Heart left ventricle (tissue), 13 donors: ENCODE measurements around the gene SPAM1.

ENCODE experiments used
- POLR2A ChIP-seq, 2 donors: fragments of 450-650 bp; IDR thresholded peaks; one replicate each; pipeline ENCODE4 v1.6.1; 2017; ENCODE audit warnings: antibody characterized with exemption in 2 of 2, mild to moderate bottlenecking in 2 of 2, moderate library complexity in 2 of 2
- TF ChIP-seq, protein P1 (sequence below), 12 donors: fragments of 200-600 bp; sonication (generic) in 4 of 12; IDR thresholded peaks; one replicate each; pipeline versions ENCODE4 v1.5.0 to v1.8.0; 2018 to 2022; ENCODE audit warnings: antibody characterized with exemption in 12 of 12, mild to moderate bottlenecking in 5 of 12
- donor health status: ischemic (EF 13 %, LVEDD 7.1; RV severe dilation, severe dysfunction).
- donor health status: DM: no; HTN: yes; CAD: no.
- donor health status: DM: no; HTN: no; CAD: no.
- donor health status: ischemic (EF 25% LVEDD 6.9; RV normal size, moderate dysfunction).
- donor health status: ischemic (EF 25% LVEDD 5.7; RV mildly dilated, moderate dysfunction).
- donor health status: ischemic (EF 35%, LVEDD 5.7; RV mildly dilated, moderate dysfunction).
- donor health status: nonischemic (EF 11% LVEDD 7.7; RV severe dilation, severe dysfunction).
- donor health status: DM: yes; HTN: yes; CAD: no.
- donor health status: PGD.
- donor health status: ischemic (EF 29% LVEDD 5.4; RV normal size, mild dysfunction).
- donor health status: nonischemic (EF 23%, LVEDD 6.1; RV moderate dilation, normal function).

DNA sequence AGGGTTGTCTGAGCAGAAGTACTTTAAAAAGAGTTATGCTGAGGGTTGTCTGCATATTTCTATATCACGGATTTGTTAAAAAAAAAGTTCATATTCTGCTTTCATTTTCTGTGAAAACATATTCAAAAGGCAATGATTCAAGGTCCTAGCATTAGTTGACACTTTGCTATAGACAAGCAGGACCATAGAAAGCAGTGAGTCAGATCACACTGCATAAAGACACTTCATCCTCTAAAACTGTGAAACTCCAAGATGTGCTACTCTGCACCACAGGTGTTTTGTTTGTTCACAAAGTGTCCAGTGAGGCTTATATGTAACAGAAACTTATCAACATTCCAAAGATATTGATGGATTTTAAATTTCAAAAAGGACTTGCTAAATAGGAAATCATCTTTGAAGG, 47.0 kb downstream of the SPAM1 start:
- TF ChIP-seq, protein P1, sequence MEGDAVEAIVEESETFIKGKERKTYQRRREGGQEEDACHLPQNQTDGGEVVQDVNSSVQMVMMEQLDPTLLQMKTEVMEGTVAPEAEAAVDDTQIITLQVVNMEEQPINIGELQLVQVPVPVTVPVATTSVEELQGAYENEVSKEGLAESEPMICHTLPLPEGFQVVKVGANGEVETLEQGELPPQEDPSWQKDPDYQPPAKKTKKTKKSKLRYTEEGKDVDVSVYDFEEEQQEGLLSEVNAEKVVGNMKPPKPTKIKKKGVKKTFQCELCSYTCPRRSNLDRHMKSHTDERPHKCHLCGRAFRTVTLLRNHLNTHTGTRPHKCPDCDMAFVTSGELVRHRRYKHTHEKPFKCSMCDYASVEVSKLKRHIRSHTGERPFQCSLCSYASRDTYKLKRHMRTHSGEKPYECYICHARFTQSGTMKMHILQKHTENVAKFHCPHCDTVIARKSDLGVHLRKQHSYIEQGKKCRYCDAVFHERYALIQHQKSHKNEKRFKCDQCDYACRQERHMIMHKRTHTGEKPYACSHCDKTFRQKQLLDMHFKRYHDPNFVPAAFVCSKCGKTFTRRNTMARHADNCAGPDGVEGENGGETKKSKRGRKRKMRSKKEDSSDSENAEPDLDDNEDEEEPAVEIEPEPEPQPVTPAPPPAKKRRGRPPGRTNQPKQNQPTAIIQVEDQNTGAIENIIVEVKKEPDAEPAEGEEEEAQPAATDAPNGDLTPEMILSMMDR (IDR thresholded peaks at IDR 0.05): no peak
- no peak for TF ChIP-seq POLR2A (IDR thresholded peaks at IDR 0.05)
